ENCODE results near the gene CCN2.

DNA sequence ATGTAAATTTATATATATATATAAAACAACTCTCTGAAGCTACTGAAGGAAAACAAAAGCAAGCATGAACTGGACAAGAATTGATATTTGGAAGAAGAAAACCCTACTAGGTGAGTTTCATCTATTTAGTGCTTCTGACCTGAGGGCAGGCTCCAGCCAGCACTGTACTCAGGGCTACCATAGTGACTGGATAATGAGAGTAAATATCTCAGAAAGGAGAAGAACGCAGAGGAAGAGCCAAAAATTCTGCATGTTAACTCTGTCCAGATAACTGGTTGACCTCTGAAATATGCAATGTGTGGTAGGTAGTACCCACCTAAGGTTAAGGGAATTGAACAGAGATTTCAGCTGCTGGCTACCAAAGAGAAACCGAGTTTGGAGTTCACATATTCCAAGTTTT, 41.4 kb upstream of the CCN2 start:
- TF ChIP-seq, protein P1, sequence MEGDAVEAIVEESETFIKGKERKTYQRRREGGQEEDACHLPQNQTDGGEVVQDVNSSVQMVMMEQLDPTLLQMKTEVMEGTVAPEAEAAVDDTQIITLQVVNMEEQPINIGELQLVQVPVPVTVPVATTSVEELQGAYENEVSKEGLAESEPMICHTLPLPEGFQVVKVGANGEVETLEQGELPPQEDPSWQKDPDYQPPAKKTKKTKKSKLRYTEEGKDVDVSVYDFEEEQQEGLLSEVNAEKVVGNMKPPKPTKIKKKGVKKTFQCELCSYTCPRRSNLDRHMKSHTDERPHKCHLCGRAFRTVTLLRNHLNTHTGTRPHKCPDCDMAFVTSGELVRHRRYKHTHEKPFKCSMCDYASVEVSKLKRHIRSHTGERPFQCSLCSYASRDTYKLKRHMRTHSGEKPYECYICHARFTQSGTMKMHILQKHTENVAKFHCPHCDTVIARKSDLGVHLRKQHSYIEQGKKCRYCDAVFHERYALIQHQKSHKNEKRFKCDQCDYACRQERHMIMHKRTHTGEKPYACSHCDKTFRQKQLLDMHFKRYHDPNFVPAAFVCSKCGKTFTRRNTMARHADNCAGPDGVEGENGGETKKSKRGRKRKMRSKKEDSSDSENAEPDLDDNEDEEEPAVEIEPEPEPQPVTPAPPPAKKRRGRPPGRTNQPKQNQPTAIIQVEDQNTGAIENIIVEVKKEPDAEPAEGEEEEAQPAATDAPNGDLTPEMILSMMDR (IDR thresholded peaks at IDR 0.05) = no peak
- TF ChIP-seq EZH2 (IDR thresholded peaks at IDR 0.05; ENCODE audit: borderline replicate concordance, insufficient read depth, low read depth, low read length, poor library complexity, severe bottlenecking) = no peak

Data from B cell (primary cell).